GM23248 (cell line): Measurements from ENCODE around the gene FECH. TPM values are rescaled to one million over a fixed set of nuclear protein-coding genes. Genes with fewer than 3 reads are reported as not detected.

Experiments used
- DNase-seq: peaks from one replicate; pipeline ENCODE4 v3.0.0-alpha.2; 2015
- H2AFZ ChIP-seq: fragments of 200-600 bp; sonication (generic); 2 replicates; pipeline ENCODE4 v1.6.1; 2016; ENCODE audit warnings: antibody characterized with exemption
- H3F3A ChIP-seq: fragments of 200-600 bp; sonication (generic); 2 replicates; pipeline ENCODE4 v1.6.1; 2016; ENCODE audit warnings: mild to moderate bottlenecking, antibody characterized with exemption, mixed run types; ENCODE audit not compliant: insufficient read depth
- H3K27ac ChIP-seq: fragments of 200-600 bp; sonication (generic); 2 replicates; pipeline ENCODE4 v1.5.1; 2016; ENCODE audit warnings: mild to moderate bottlenecking
- H3K27me3 ChIP-seq: fragments of 200-600 bp; sonication (generic); replicated peaks from 2 replicates; pipeline ENCODE4 v1.6.1; 2016; ENCODE audit warnings: mild to moderate bottlenecking; ENCODE audit not compliant: insufficient read depth
- H3K36me3 ChIP-seq: fragments of 200-600 bp; sonication (generic); 2 replicates; pipeline ENCODE4 v1.6.1; 2016; ENCODE audit warnings: low read depth, mild to moderate bottlenecking
- H3K4me1 ChIP-seq: fragments of 200-600 bp; sonication (generic); 2 replicates; pipeline ENCODE4 v1.6.1; 2016; ENCODE audit warnings: mild to moderate bottlenecking; ENCODE audit not compliant: insufficient read depth
- H3K4me2 ChIP-seq: fragments of 200-600 bp; sonication (generic); one replicate; pipeline ENCODE4 v1.6.1; 2016; ENCODE audit warnings: mild to moderate bottlenecking; ENCODE audit not compliant: unreplicated experiment
- H3K4me3 ChIP-seq: fragments of 200-600 bp; sonication (generic); 2 replicates; pipeline ENCODE4 v1.5.1; 2016; ENCODE audit warnings: mild to moderate bottlenecking
- H3K79me2 ChIP-seq: fragments of 200-600 bp; sonication (generic); 2 replicates; pipeline ENCODE4 v1.6.1; 2016; ENCODE audit warnings: mild to moderate bottlenecking; ENCODE audit not compliant: insufficient read depth
- H3K9ac ChIP-seq: fragments of 200-600 bp; sonication (generic); 2 replicates; pipeline ENCODE4 v1.6.1; 2016; ENCODE audit warnings: mild to moderate bottlenecking
- H3K9me2 ChIP-seq: fragments of 200-600 bp; sonication (generic); 2 replicates; pipeline ENCODE4 v1.6.1; 2016; ENCODE audit warnings: mixed run types, mild to moderate bottlenecking, moderate library complexity; ENCODE audit not compliant: insufficient read depth
- H3K9me3 ChIP-seq: fragments of 200-600 bp; sonication (generic); one replicate; pipeline ENCODE4 v1.6.1; 2017; ENCODE audit warnings: low read depth
- H4K20me1 ChIP-seq: fragments of 200-600 bp; sonication (generic); 2 replicates; pipeline ENCODE4 v1.6.0; 2016; ENCODE audit not compliant: insufficient read depth
- EZH2 ChIP-seq: fragments of 200-600 bp; sonication (generic); IDR thresholded peaks from 2 replicates; pipeline ENCODE4 v1.6.1; 2018; ENCODE audit warnings: antibody characterized with exemption, mild to moderate bottlenecking; ENCODE audit not compliant: insufficient read depth, poor library complexity, severe bottlenecking
- EZH2phosphoT487 ChIP-seq: fragments of 200-600 bp; sonication (generic); IDR thresholded peaks from 2 replicates; pipeline ENCODE4 v1.6.1; 2018; ENCODE audit warnings: antibody characterized with exemption, moderate library complexity, mild to moderate bottlenecking, low read depth; ENCODE audit not compliant: insufficient read depth
- WGBS, 2 experiments: methylation state at CpG; one replicate each; pipeline ENCODE4 v1.1.6; 2015 to 2017; ENCODE audit warnings: low lambda C conversion rate in 2 of 2, low coverage in 1 of 2; ENCODE audit errors: missing lambda C conversion rate in 2 of 2; 5-methylcytosine and 5-hydroxymethylcytosine counted together
- in situ Hi-C: fragments of 300-500 bp; cut with MboI; formaldehyde crosslinking; loops from 2 replicates; pipeline ENCODE4 v1.15.0; 2020
- polyA plus RNA-seq: library from polyadenylated mRNA; unstranded; fragments of >200 nt; fragmentation: Nextera tagmentation; extraction: Ambion mirVana; gene quantifications from 2 replicates; pipeline ENCODE4 v1.2.1, GENCODE V29; 2016
- total RNA-seq: library from RNA; depleted of rRNA; stranded (reverse); fragments of >200 nt; shearing (Covaris generic); gene quantifications from 2 replicates; pipeline ENCODE4 v1.2.3, GENCODE V29; 2014

Gene FECH
- total and polyA plus RNA-seq, 2 experiments from 2014 or later = 25.4 to 33.4 TPM

- peak overlapping the region; percentile 98 for H3K27ac ChIP-seq
- H4K20me1 ChIP-seq = no peaks in the 10 kb centered on the region
- no peaks in the 10 kb centered on the region for H3K9me3 ChIP-seq
- peak overlapping the region; percentile 82 for H2AFZ ChIP-seq
- H3K9ac ChIP-seq = peak overlapping the region; percentile 87
- 27 to 28% methylated on average over 17 of the region's 17 CpGs for WGBS, 2 experiments
- H3K4me1 ChIP-seq = peaks cover 25% of the 10 kb centered on the region
- H3K79me2 ChIP-seq = no peaks in the 10 kb centered on the region
- peak overlapping the region; percentile 53 for H3K4me2 ChIP-seq
- H3F3A ChIP-seq = peaks cover 15% of the 10 kb centered on the region
- in situ Hi-C loops = no loop called here
- TF ChIP-seq EZH2phosphoT487 = no peak
- TF ChIP-seq EZH2 = no peak
- H3K4me3 ChIP-seq = peak overlapping the region; percentile 48
- peak; percentile 86 for DNase-seq
- H3K27me3 ChIP-seq = no peaks in the 10 kb centered on the region
- no peaks in the 10 kb centered on the region for H3K9me2 ChIP-seq
- no peaks in the 10 kb centered on the region for H3K36me3 ChIP-seq
Measured at GRCh38 chr18:57542812-57543427, 43.6 kb downstream of the FECH start.

GRCh38 chr18:57542126-57542525 is 44.4 kb downstream of the FECH start:
- Histone ChIP-seq H3K9me3 (no peaks in the 10 kb centered on the region), H3K9ac (peak overlapping the region; percentile 87), H3K27ac (peak overlapping the region; percentile 98), H3K4me2 (peak overlapping the region; percentile 57), H4K20me1 (no peaks in the 10 kb centered on the region), H2AFZ (peak overlapping the region; percentile 82), H3K9me2 (no peaks in the 10 kb centered on the region), H3K27me3 (no peaks in the 10 kb centered on the region), H3K4me3 (peak overlapping the region; percentile 48), H3K79me2 (no peaks in the 10 kb centered on the region), H3K4me1 (peaks cover 25% of the 10 kb centered on the region), H3F3A (peaks cover 15% of the 10 kb centered on the region), H3K36me3 (no peaks in the 10 kb centered on the region)
- peak; percentile 96 for DNase-seq
- 2% methylated on average over 4 of the region's 4 CpGs for WGBS, 2 experiments
- TF ChIP-seq EZH2phosphoT487 = no peak
- TF ChIP-seq EZH2 = no peak
- in situ Hi-C loops = no loop called here

- Histone ChIP-seq H3K4me1 (peaks cover 25% of the 10 kb centered on the region), H3K9ac (no peak overlapping the region), H3K36me3 (no peaks in the 10 kb centered on the region), H3K4me2 (no peak overlapping the region), H3K79me2 (no peaks in the 10 kb centered on the region), H3K27ac (no peak overlapping the region), H2AFZ (no peak overlapping the region), H3F3A (peaks cover 15% of the 10 kb centered on the region), H3K9me2 (no peaks in the 10 kb centered on the region), H4K20me1 (no peaks in the 10 kb centered on the region), H3K9me3 (no peaks in the 10 kb centered on the region), H3K4me3 (no peak overlapping the region), H3K27me3 (no peaks in the 10 kb centered on the region)
- no peak for DNase-seq
- TF ChIP-seq EZH2phosphoT487 (no peak), EZH2 (no peak)
- in situ Hi-C loops = no loop called here
- WGBS, 2 experiments = 95 to 98% methylated on average over 4 of the region's 4 CpGs
Measured at GRCh38 chr18:57539702-57540101, 46.8 kb downstream of the FECH start.

- H3K27me3 ChIP-seq = no peaks in the 10 kb centered on the region
- no peaks in the 10 kb centered on the region for H4K20me1 ChIP-seq
- H3K4me3 ChIP-seq = no peak overlapping the region
- no peak overlapping the region for H3K27ac ChIP-seq
- H3K4me1 ChIP-seq = peaks cover 25% of the 10 kb centered on the region
- TF ChIP-seq EZH2 (no peak), EZH2phosphoT487 (no peak)
- H3K36me3 ChIP-seq = no peaks in the 10 kb centered on the region
- no peaks in the 10 kb centered on the region for H3K9me3 ChIP-seq
- H3F3A ChIP-seq = peaks cover 10% of the 10 kb centered on the region
- no peak overlapping the region for H2AFZ ChIP-seq
- H3K4me2 ChIP-seq = peak overlapping the region; percentile 6
- H3K9me2 ChIP-seq = no peaks in the 10 kb centered on the region
- H3K79me2 ChIP-seq = no peaks in the 10 kb centered on the region
- in situ Hi-C loops = no loop called here
- H3K9ac ChIP-seq = no peak overlapping the region
- 94 to 97% methylated on average over 3 of the region's 3 CpGs for WGBS, 2 experiments
- DNase-seq = no peak
Measured at GRCh38 chr18:57538614-57539013, 47.9 kb downstream of the FECH start.

GRCh38 chr18:57534511-57534909 is 52.0 kb downstream of the FECH start:
- Histone ChIP-seq H3K27me3 (no peaks in the 10 kb centered on the region), H2AFZ (no peak overlapping the region), H3F3A (no peaks in the 10 kb centered on the region), H3K79me2 (no peaks in the 10 kb centered on the region), H3K4me2 (no peak overlapping the region), H3K36me3 (no peaks in the 10 kb centered on the region), H4K20me1 (no peaks in the 10 kb centered on the region), H3K27ac (no peak overlapping the region), H3K9me2 (no peaks in the 10 kb centered on the region), H3K9ac (no peak overlapping the region), H3K9me3 (no peaks in the 10 kb centered on the region), H3K4me3 (no peak overlapping the region), H3K4me1 (peaks cover 5% of the 10 kb centered on the region; the same call in 1 of the 2 replicates)
- no peak for TF ChIP-seq EZH2
- TF ChIP-seq EZH2phosphoT487 = no peak
- in situ Hi-C loops = no loop called here
- DNase-seq = no peak
